ENCODE data around the gene IQSEC1.

The IQSEC1 gene

DNA sequence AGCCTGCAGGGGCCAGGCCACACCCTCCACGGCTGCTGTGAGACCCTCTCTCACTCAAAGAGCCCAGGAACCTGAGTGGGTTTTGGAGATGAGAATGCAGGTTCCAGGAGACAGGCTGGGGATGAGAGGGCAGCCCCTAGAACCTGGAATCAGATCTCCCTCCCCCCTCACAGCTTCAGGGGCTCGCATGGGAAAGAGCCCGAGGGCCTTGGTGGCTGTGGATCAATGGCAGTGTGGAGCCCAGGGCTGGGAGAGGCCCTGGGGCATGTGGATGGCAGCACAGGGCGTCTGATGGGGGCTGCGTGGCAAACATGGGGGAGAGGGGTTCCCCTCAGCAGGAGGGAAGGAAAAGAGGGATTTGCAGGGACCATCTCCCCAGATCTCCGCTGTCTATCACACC lies 119.0 kb downstream of the IQSEC1 start:
- H3K4me3 Mint-ChIP-seq, result no peak overlapping the region
- H3K36me3 Mint-ChIP-seq (ENCODE audit: low read depth), result no peaks in the 10 kb centered on the region
- H3K27me3 Mint-ChIP-seq, result no peaks in the 10 kb centered on the region
- no peaks in the 10 kb centered on the region for H3K9me3 Mint-ChIP-seq
- H3K27ac Mint-ChIP-seq, result peak overlapping the region; percentile 53
- peaks cover 72% of the 10 kb centered on the region for H3K4me1 Mint-ChIP-seq (ENCODE audit: low read depth)

DNA sequence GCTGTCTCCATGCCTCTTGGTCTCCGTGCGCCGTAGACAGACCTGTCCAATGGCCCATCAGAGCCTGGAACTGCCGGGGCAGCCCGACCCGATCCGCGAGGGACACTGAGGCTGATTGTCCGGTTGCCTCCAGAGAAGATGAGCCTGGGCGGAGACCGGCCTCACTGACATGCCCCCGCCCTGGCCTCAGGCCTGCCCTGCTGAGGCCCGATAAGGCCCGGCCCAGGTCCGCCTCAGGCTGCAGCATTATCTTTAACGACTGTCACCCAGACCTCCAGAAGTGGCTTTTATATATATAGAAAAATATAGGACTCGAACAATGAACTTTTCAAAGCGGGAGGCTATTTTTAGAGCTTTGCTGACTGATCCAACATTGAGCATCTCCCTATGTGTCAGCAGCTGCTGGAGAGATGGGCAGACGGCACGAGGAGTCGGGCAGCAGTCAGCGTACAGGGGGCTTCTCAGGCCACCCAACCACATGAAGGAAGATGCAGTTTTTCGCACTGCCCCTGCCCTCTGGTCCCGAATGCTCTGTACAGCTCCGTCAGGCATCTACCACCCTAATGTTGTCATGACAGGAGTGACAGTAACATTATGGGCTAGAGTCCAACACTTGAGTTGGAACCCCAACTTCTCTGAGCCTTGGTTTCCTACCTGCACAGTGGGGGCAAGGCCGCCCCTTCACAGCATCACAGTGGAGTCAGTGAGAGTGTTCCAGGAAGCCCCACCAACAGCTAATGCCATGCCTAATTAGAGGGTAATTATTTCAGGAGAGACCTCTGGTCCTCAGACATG lies 119.8 kb downstream of the IQSEC1 start:
- H3K4me1 Mint-ChIP-seq (ENCODE audit: low read depth), result peaks cover 73% of the 10 kb centered on the region
- H3K4me3 Mint-ChIP-seq, result no peak overlapping the region
- no peak overlapping the region for H3K27ac Mint-ChIP-seq
- no peaks in the 10 kb centered on the region for H3K27me3 Mint-ChIP-seq
- no peaks in the 10 kb centered on the region for H3K9me3 Mint-ChIP-seq
- H3K36me3 Mint-ChIP-seq (ENCODE audit: low read depth), result no peaks in the 10 kb centered on the region

DNA sequence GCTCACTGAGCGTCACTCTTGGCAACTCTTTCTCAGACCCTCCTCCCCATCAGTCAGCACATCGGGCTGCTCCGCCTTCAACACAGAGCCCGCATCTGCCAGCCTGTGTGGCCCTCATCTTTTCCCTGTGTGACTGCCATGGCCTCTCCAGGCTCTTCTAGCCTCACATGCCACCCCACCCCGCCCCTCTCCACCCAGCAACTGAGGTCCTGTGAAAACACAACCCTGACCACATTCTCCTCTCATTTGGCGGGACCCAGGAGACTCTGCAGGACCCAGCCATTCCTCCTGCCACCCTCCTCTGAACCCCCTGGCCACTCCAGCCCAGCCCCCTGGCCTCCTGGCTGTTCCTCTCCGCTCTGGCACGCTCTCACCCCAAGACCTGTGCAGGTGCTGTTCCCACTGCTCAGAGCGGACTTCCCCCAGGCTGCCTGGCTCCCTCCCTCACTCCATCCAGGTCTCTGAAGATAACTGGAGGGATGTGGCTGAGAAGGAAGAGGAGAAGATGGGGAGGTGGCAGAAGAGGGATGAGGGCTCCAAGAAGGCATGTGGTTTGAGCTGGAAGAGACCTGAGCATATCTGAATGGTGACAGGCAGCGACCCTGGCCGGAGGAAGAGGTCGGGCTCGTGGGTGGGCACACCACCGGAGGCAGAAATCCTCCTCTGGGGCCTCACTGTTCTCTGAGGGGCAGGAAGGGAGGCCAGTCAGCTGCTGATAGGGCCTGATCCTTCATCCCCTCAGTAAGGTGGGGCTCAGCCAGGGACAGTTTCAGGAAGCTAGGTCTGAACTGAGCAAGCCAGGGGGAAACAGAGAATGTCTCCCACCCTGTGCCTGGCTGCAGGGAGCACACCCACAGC lies 120.7 kb downstream of the IQSEC1 start:
- no peaks in the 10 kb centered on the region for H3K36me3 Mint-ChIP-seq (ENCODE audit: low read depth)
- no peaks in the 10 kb centered on the region for H3K9me3 Mint-ChIP-seq
- H3K27ac Mint-ChIP-seq, result no peak overlapping the region
- H3K4me1 Mint-ChIP-seq (ENCODE audit: low read depth), result peaks cover 72% of the 10 kb centered on the region
- H3K4me3 Mint-ChIP-seq, result no peak overlapping the region
- H3K27me3 Mint-ChIP-seq, result no peaks in the 10 kb centered on the region

DNA sequence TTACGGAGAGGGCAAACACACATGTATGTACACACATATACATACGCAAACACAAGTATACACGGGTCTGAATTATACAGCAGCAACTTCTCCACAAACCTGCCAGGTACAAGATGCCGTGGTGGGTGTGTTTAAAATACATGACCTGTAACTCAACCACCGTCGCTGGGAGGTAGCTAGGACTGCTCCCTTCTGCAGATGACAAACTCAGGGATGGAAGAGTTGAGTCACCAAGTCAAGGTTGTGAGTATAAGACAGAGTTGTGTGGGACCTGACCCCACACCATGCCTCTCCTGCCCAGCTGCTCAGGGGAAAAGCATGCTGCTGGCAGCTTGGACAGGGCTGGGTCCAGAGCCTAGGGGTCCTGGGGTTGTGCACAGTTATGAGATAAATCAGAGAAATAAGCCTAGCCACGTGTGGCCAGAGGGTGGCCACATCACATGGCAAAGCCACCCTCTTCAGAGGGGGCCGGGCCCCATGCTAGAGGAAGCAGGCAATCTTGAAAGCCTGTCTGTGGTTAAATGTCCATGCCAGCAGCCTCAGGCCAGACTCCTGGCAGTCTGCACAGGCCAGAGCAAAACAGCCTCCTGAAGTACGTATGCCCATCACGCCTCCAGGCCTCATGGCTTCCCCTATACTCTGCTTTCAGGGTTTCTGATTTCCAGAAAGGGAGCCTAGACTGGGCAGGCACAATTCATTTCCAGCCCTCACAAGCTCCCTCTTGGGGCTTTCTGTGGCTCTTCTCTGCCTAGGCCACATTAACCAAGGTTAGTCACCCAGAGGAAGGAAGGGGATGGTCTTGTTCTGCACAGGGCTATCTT lies 124.1 kb downstream of the IQSEC1 start:
- H3K9me3 Mint-ChIP-seq, result no peaks in the 10 kb centered on the region

DNA sequence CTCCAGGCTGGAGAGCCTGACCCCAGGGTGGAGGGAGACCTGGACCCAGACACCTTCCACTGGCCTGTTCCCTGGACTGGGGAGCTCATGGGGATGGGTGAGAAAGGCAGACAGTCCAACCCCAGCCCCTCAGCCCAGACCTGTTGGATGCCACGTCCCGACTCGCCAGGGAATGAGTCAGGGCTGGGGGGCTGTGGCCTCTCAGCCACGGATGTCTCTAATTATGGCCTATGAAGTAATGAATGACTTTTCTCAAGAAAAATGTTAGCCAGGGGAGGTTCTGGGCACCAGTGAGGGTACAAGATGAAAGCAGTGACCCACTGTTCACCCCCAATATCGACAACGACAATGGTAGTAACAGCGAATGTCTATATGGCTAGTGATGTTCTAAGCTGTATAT lies 124.9 kb downstream of the IQSEC1 start:
- Mint-ChIP-seq H3K4me1 (ENCODE audit: low read depth) (peaks cover 43% of the 10 kb centered on the region), H3K27ac (peak overlapping the region; percentile 26), H3K4me3 (no peak overlapping the region)

More for the DNA sequence above, 124.1 kb downstream of the IQSEC1 start:
- H3K27ac Mint-ChIP-seq, result peak overlapping the region; percentile 85
- no peaks in the 10 kb centered on the region for H3K27me3 Mint-ChIP-seq
- peaks cover 50% of the 10 kb centered on the region for H3K4me1 Mint-ChIP-seq (ENCODE audit: low read depth)
- no peaks in the 10 kb centered on the region for H3K36me3 Mint-ChIP-seq (ENCODE audit: low read depth)
- H3K4me3 Mint-ChIP-seq, result peak overlapping the region; percentile 47

DNA sequence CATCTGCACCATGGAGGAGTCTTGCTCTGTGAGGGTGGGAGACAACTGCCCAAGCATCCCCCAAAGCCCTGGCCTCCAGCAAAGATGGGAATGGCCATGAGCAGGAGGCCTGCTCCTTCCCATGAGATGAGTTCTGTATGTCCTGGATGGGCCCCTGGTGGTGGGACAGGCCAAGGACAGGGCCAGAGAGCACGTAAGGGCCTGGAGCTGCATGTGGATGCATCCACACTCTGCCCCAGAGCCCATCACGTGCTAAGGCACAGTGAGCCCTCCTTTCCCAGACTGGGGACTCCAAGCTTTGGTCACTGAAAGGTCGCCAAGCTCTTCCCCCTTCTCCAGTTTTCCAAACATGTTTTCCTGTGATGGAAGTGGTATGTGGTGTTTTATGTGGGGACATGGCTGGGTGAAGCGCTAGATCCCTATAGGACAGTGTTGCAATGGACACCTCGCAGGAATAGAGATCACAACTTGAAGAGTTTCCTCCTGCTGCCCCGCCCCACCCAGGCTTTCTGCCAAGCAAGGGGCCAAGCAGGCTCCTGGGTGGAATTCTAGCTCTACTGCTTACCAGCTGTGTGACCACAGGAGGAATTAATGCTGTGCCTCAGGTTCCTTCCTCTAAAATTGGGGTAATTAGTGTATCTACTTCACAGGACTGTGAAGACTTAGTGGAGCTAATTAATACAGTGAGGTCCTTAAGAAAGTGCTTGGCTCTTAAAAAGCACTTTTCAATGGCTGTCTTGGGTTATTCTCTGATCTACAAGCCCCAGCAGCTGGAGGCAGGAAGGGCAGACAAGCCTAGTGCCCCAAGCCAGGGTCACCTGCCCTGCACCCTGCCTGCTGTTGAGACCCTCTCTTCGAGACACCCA lies 125.5 kb downstream of the IQSEC1 start:
- Mint-ChIP-seq H3K27me3 (no peaks in the 10 kb centered on the region), H3K4me1 (ENCODE audit: low read depth) (peaks cover 43% of the 10 kb centered on the region), H3K27ac (peak overlapping the region; percentile 26), H3K4me3 (no peak overlapping the region), H3K36me3 (ENCODE audit: low read depth) (no peaks in the 10 kb centered on the region), H3K9me3 (no peaks in the 10 kb centered on the region)

More for the DNA sequence above, 124.9 kb downstream of the IQSEC1 start:
- H3K9me3 Mint-ChIP-seq, result no peaks in the 10 kb centered on the region
- no peaks in the 10 kb centered on the region for H3K27me3 Mint-ChIP-seq
- H3K36me3 Mint-ChIP-seq (ENCODE audit: low read depth), result no peaks in the 10 kb centered on the region

DNA sequence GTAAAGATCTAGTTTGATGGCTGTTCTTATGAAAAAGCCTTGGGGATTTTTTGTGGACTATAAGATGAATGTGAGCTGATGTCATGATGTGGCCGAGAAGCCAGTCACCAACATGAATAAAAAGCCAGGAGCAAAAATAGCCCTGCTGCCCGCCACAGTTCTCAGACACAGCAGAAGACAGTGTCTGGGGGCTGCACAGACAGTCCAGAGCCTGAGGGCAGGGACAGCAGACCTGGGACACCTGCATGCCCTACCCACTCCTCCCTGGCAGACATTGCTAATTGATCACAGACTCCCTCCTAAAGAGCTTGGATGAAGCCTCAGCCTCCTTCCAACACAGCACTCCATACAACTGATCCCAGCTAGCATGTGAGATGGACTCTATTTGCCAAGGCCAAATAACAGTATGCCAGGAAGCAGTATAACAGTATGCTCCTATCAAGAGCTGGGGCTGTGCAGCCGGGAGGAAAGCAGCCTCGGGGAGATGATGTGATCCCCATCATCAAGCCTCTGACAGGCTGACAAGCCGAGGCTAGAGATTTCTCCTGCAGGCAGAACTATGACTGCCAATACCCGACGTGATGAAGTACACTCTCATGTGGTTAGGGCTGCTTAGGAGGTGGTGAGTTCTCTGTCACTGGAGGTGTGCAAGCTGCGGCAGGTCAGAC lies 126.4 kb downstream of the IQSEC1 start:
- Mint-ChIP-seq H3K27me3 (no peaks in the 10 kb centered on the region), H3K27ac (no peak overlapping the region), H3K9me3 (no peaks in the 10 kb centered on the region), H3K4me3 (no peak overlapping the region), H3K36me3 (ENCODE audit: low read depth) (no peaks in the 10 kb centered on the region), H3K4me1 (ENCODE audit: low read depth) (peaks cover 42% of the 10 kb centered on the region)

DNA sequence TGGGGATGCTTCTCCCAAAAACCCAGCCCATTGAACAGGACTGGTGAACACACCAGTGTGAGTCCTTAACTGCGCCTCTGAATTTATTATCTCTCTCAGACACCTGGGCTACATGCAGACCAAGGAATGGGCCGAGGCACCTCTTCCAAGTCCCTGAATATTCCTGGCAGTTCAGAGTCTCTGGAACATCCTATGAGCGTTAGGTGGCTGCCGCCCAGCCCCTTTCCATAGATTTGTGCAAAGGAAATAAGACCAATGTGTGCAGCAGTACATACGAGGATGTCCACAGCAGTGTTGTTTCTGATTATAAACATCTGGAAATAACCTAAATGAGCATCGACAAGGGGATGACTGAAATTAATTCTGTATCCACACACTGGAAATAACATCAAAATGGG lies 127.0 kb downstream of the IQSEC1 start:
- Mint-ChIP-seq H3K4me1 (ENCODE audit: low read depth) (peaks cover 38% of the 10 kb centered on the region), H3K9me3 (no peaks in the 10 kb centered on the region), H3K4me3 (no peak overlapping the region), H3K36me3 (ENCODE audit: low read depth) (no peaks in the 10 kb centered on the region), H3K27me3 (no peaks in the 10 kb centered on the region), H3K27ac (no peak overlapping the region)

DNA sequence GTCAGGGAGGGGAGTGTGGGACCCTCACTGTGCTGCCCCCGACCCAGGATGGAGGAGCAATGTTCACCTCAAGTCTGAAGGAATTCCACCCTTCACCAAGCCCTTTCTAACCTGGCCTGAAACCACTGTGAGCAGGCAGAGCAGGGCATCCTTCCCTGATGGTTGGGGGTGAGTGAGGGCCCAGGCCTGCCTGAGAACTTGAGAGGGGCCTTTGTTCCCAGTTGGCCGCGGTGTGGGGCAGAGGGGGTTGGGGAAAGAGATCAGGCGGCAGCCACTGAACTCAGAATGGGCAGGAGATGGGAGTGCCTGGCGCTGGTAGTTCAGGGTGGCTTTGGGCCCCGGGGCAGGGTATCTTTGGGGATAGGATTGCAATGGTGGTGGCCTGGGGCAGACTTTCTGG lies 128.4 kb downstream of the IQSEC1 start:
- Mint-ChIP-seq H3K4me3 (no peak overlapping the region), H3K9me3 (no peaks in the 10 kb centered on the region), H3K4me1 (ENCODE audit: low read depth) (peaks cover 34% of the 10 kb centered on the region), H3K27ac (no peak overlapping the region), H3K36me3 (ENCODE audit: low read depth) (no peaks in the 10 kb centered on the region), H3K27me3 (no peaks in the 10 kb centered on the region)

DNA sequence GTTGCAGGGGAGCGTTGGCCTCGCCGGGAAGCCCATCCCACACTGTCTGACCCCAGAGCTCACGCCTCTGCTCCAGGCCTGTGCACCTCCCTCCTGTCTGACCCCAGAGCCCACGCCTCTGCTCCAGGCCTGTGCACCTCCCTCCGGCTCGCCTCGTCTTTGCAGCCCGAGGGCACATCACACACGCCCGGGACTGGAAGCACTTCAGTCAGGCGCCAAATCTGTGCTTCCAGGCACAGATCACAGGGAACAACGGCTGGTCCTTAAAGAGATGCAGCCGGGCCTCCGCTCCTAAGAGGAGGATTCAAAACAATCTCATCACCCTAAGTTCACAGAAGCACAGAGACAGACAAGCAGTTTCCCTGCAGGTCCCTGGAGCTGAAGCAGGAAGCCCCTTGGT lies 128.8 kb downstream of the IQSEC1 start:
- H3K27ac Mint-ChIP-seq, result no peak overlapping the region
- no peaks in the 10 kb centered on the region for H3K9me3 Mint-ChIP-seq
- H3K36me3 Mint-ChIP-seq (ENCODE audit: low read depth), result no peaks in the 10 kb centered on the region
- H3K4me1 Mint-ChIP-seq (ENCODE audit: low read depth), result peaks cover 29% of the 10 kb centered on the region
- no peaks in the 10 kb centered on the region for H3K27me3 Mint-ChIP-seq
- H3K4me3 Mint-ChIP-seq, result no peak overlapping the region

DNA sequence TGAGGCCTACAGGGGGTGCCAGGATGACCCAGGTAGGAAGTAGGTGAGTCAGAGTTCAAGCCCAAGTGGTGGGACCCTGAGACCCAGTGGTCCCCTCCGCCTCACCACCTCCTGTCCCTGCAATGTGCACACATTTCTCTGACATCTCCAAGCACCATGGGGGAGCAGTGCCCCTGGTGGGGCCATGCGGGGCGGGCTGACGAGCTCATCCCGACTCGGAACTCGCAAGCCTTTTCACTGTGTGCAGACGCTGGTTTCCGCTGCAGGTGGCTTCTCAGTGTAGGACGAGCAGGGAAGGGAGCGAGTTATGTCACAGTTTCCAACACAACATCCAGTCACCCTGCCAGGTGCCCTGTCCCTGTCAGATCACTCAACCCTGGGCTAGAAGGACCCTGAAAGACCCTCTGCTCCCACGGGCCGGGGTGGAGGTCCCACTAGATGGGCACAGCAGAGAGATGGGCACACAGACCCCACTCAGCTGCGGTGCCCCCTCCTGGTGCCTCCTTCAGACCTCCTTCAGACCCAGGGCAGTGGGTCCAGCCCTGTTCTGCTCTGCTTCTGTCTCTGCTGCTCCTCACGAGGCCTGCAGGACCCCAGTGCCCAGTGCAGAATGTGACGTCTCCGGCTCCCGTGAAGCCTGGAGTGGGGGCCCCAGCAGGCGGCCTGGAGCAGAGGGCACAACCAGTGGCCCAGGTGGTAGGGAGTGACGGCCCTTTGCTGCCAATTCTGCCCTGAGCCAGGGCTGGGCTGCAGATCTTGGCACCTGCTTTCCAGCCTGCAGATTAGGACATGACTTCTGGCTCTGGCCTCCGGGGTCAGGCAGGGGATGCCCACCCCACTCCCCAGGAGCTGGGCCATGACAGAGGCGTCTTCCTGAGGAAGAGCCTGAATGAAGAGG lies 129.9 kb downstream of the IQSEC1 start:
- Mint-ChIP-seq H3K27me3 (no peaks in the 10 kb centered on the region), H3K9me3 (no peaks in the 10 kb centered on the region), H3K27ac (no peak overlapping the region), H3K4me1 (ENCODE audit: low read depth) (peaks cover 19% of the 10 kb centered on the region), H3K4me3 (no peak overlapping the region), H3K36me3 (ENCODE audit: low read depth) (no peaks in the 10 kb centered on the region)

DNA sequence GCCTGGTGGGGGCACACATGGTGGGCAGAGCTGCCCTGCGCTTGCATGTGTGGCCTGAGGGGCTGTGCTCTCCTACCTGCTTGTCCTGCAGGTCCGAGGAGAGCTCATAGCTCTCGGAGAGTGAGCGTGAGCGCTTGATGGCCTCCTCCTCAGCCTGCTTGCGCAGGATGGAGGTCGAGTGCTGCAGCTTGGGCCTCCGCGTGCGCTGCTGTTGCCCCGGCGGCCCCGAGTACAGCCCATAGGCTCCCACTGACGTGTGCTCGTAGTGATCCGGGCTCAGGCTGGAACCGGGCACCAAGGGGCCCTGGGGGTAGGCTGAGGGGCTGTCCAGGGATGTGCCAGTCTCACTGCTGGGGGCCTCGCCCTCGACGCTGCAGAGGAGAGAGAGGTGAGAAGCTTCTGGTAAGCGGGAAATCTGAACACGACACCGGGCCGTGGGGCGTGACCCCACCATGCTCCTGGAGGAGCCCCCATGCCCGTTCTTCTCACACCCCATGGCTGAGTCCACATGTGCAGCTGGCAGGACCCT lies 131.7 kb downstream of the IQSEC1 start:
- Mint-ChIP-seq H3K27me3 (no peaks in the 10 kb centered on the region), H3K4me1 (ENCODE audit: low read depth) (peaks cover 4% of the 10 kb centered on the region), H3K27ac (no peak overlapping the region), H3K36me3 (ENCODE audit: low read depth) (no peaks in the 10 kb centered on the region), H3K9me3 (no peaks in the 10 kb centered on the region), H3K4me3 (no peak overlapping the region)

DNA sequence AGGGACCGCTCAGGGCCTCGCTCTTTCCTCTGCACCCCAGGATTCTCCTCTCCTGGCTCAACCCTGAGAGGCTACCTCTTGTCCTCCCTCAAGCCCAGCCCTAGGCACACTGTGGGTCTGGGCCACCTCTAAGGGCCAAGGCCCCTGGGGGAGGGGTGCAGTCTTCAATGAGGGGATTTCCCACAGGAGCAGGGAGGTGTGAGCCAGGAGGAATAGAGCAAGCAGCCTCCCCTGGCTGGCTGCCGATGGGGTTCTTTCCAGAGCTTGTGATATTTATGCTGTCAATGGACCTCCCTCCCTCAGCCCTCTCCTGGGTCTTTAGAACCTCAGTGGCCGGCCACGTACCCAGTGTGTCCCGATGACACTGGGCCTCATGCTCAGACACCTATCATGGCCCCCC lies 132.4 kb downstream of the IQSEC1 start:
- H3K36me3 Mint-ChIP-seq (ENCODE audit: low read depth), result no peaks in the 10 kb centered on the region

More for the DNA sequence above, 132.4 kb downstream of the IQSEC1 start:
- no peaks in the 10 kb centered on the region for H3K9me3 Mint-ChIP-seq
- no peaks in the 10 kb centered on the region for H3K4me1 Mint-ChIP-seq (ENCODE audit: low read depth)
- no peak overlapping the region for H3K27ac Mint-ChIP-seq
- no peaks in the 10 kb centered on the region for H3K27me3 Mint-ChIP-seq
- H3K4me3 Mint-ChIP-seq, result no peak overlapping the region

Measured in stimulated activated naive CD8-positive, alpha-beta T cell treated with anti-CD3 and anti-CD28 coated beads, Interleukin-15, Interleukin-2, amounts not matched to agents 100 ng/mL and 50 ng/mL, for 24 hours (primary cell).